K562 (cell line): ENCODE data around the gene LSM4. TPM values are rescaled to one million over a fixed set of nuclear protein-coding genes. Genes with fewer than 3 reads are reported as not detected.

Experiments used
- CAMTA2 ChIP-seq: fragments of 250-450 bp; sonication (Bioruptor Pico); conservative IDR thresholded peaks from 2 replicates; pipeline ENCODE4 v1.5.1; 2022
- CBX3 ChIP-seq, 2 experiments: IDR thresholded peaks; 1 replicate in 1 of 2; 2 replicates in 1 of 2; pipeline ENCODE4 v1.6.1; 2012; ENCODE audit warnings: inconsistent platforms in 2 of 2, low read length in 2 of 2, borderline replicate concordance in 1 of 2, control low read depth in 1 of 2
- CREBBP ChIP-seq: IDR thresholded peaks from one replicate; pipeline ENCODE4 v1.6.1; 2012; ENCODE audit warnings: low read depth, mild to moderate bottlenecking, control low read depth, inconsistent platforms, low read length
- DPF2 ChIP-seq: fragments of 450-650 bp; IDR thresholded peaks from 2 replicates; pipeline ENCODE4 v1.6.1; 2016
- FOXA3 ChIP-seq, 2 experiments: fragments of 450-650 bp in 1 of 2; sonication (generic) in 1 of 2; formaldehyde crosslinking; IDR thresholded peaks in 1 of 2; conservative IDR thresholded peaks in 1 of 2; 2 replicates each; pipeline versions ENCODE4 v1.4.0 to v1.8.0; 2020 to 2022; ENCODE audit warnings: mild to moderate bottlenecking in 2 of 2, missing genetic modification reagents in 1 of 2
- GMEB1 ChIP-seq: fragments of 250-450 bp; sonication (Bioruptor Pico); IDR thresholded peaks from 2 replicates; pipeline ENCODE4 v1.4.0; 2020; ENCODE audit warnings: mild to moderate bottlenecking
- HDAC1 ChIP-seq, 2 experiments: fragments of 450-650 bp; IDR thresholded peaks; 2 replicates each; pipeline ENCODE4 v1.6.1; 2016 to 2017; ENCODE audit warnings: inconsistent platforms in 1 of 2, mild to moderate bottlenecking in 1 of 2, moderate library complexity in 1 of 2
- HES1 ChIP-seq: fragments of 450-650 bp; IDR thresholded peaks from 2 replicates; pipeline ENCODE4 v1.6.1; 2016; ENCODE audit warnings: low read depth, mild to moderate bottlenecking, moderate library complexity
- HOMEZ ChIP-seq: fragments of 250-450 bp; sonication (Bioruptor Pico); IDR thresholded peaks from 2 replicates; pipeline ENCODE4 v1.4.0; 2020; ENCODE audit warnings: mild to moderate bottlenecking, moderate library complexity
- ID3 ChIP-seq, 2 experiments: fragments of 250-450 bp in 1 of 2; fragments of 450-650 bp in 1 of 2; sonication (Bioruptor Pico) in 1 of 2; IDR thresholded peaks; 2 replicates each; pipeline versions ENCODE4 v1.6.1 to v1.8.0; 2016 to 2021; ENCODE audit warnings: mild to moderate bottlenecking in 2 of 2, moderate library complexity in 2 of 2, missing compliant biosample characterization in 1 of 2, missing genetic modification characterization in 1 of 2
- KAT7 ChIP-seq: sonication (generic); formaldehyde crosslinking; IDR thresholded peaks from 2 replicates; pipeline ENCODE4 v1.8.0; 2022; ENCODE audit warnings: missing genetic modification reagents, mild to moderate bottlenecking, borderline replicate concordance
- RAD51 ChIP-seq: fragments of 450-650 bp; IDR thresholded peaks from 2 replicates; pipeline ENCODE4 v1.7.1; 2016; ENCODE audit warnings: low read depth, mild to moderate bottlenecking, borderline replicate concordance
- SMAD1 ChIP-seq: fragments of 150-350 bp; IDR thresholded peaks from 2 replicates; pipeline ENCODE4 v1.6.1; 2014; ENCODE audit warnings: low read length, low read depth; ENCODE audit not compliant: partially characterized antibody
- ZNF24 ChIP-seq: fragments of 450-650 bp; IDR thresholded peaks from 2 replicates; pipeline ENCODE4 v1.6.1; 2016
- ZNF277 ChIP-seq: fragments of 250-450 bp; sonication (Bioruptor Pico); IDR thresholded peaks from 2 replicates; pipeline ENCODE4 v1.8.0; 2022; ENCODE audit warnings: inconsistent platforms, mild to moderate bottlenecking, moderate library complexity, borderline replicate concordance
- ZNF280A ChIP-seq: fragments of 450-650 bp; IDR thresholded peaks from 2 replicates; pipeline ENCODE4 v1.6.1; 2018; ENCODE audit warnings: mild to moderate bottlenecking, low read depth; ENCODE audit not compliant: partially characterized antibody
- ZNF766 ChIP-seq: fragments of 200-800 bp; sonication (Bioruptor generic); conservative IDR thresholded peaks from 2 replicates; pipeline ENCODE4 v1.6.1; 2016; ENCODE audit warnings: missing genetic modification characterization, missing compliant biosample characterization
- ZSCAN29 ChIP-seq: fragments of 450-650 bp; IDR thresholded peaks from 2 replicates; pipeline ENCODE4 v1.6.1; 2017
- polyA plus RNA-seq, 8 experiments: library from polyadenylated mRNA; depleted of rRNA in 4 of 8; stranded (reverse) in 5 of 8; unstranded in 3 of 8; fragments of >200 nt; fragmentation: Nextera tagmentation in 2 of 8; fragmentation: Illumina TruSeq in 1 of 8; extraction: Ambion mirVana in 2 of 8; extraction: Trizol in 1 of 8; gene quantifications; 2 replicates each; pipeline versions ENCODE4 v1.2.1 to v1.2.3, GENCODE V29; 2011 to 2014; ENCODE audit warnings: inconsistent platforms in 1 of 8, missing spikeins in 1 of 8
- total RNA-seq, 7 experiments: library from RNA; depleted of rRNA in 6 of 7; stranded (reverse); fragments of >200 nt in 6 of 7; fragmentation: Illumina TruSeq in 2 of 7; extraction: Trizol in 2 of 7; gene quantifications; 2 replicates each; pipeline versions ENCODE4 v1.2.1 to v1.2.3, GENCODE V29; 2011 to 2021; ENCODE audit warnings: low replicate concordance in 1 of 7

LSM4 gene
- total and polyA plus RNA-seq, 9 of the 15 experiments (the other 6 are each of a cell fraction or from before 2014, with no cell fraction given) = 11.9 to 763 (median 202) TPM

- TF ChIP-seq ZNF280A (no peak), HDAC1 (IDR thresholded peaks at IDR 0.05) (peak in 1 of 2 experiments; percentile 47; a peak in 3 of 4 replicates), FOXA3 (CRISPR knock-in tag; conservative IDR thresholded peaks at IDR 0.05 in 1 of 2, IDR thresholded peaks at IDR 0.05 in 1 of 2) (no peak), ID3 (CRISPR knock-in tag; IDR thresholded peaks at IDR 0.05) (no peak), ID3 (tag; IDR thresholded peaks at IDR 0.05) (peak; percentile 76; the same call in 1 of the 2 replicates), CAMTA2 (CRISPR knock-in tag) (0 out of 2 replicates have a peak, but pooled peaks have one; percentile 52), DPF2 (peak; percentile 9; the same call in 1 of the 2 replicates), CREBBP (no peak), ZSCAN29 (peak; percentile 41; the same call in 1 of the 2 replicates), ZNF24 (peak; percentile 69; the same call in 1 of the 2 replicates), SMAD1 (no peak), ZNF766 (CRISPR knock-in tag) (peak; percentile 56; the same call in 1 of the 2 replicates), GMEB1 (CRISPR knock-in tag) (peak; percentile 98), CBX3 (IDR thresholded peaks at IDR 0.05; ENCODE audit: borderline replicate concordance in 1 of 2, low read length in 2 of 2) (peak in 1 of 2 experiments; percentile 88; a peak in 2 of 3 replicates), HOMEZ (no peak), HES1 (no peak), RAD51 (no peak), KAT7 (CRISPR knock-in tag) (0 out of 2 replicates have a peak, but pooled peaks have one; percentile 44), ZNF277 (CRISPR knock-in tag) (no peak)
These were observed 17.5 kb upstream of the LSM4 start, which contains the start of gene PGPEP1 (continued) for GRCh38 chr19:18340190-18340989.
